ENCODE data around the gene NOS3.

The NOS3 gene

DNA sequence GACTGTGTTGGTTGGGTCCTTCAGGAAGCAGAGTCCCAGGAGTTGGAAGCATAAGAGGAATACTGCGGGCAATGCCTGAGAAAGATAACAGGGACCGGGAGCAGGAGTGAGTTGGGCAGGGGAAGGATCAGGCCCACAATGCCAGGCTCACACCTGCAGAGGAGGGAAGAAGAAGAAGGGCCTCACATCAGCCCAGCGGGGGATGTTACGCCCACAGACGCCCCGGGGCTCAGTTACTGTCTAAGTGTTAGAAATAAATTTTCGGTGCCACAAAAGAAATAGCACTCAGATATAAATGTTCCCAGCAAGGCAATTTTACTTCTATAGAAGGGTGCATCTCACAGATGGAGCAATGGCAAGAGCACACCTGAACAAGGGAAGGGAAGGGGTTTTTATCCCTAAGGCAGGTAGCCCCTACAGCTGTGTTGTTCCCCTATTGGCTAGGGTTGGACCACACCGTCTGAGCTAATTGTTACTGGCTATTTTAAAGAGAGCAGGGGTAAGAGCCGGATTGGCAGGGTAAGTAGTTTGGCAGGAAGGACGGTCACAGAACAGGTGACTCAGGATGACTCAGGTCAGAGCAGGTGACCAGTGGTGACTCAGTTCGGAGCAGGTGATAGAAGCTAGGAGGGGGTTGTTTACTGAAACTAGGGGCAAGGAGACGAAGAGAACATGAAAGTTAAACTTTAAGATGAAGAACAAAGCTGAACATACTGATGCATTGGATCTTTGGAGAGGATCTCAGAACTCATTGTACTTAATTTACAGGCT lies at the start of gene NOS3:
Gene NOS3 (plus strand): TSS at position 602 of the 771 bp plus-strand sequence. CDS start 2,787 bp downstream, outside the sequence.
- no peak for DNase-seq (ENCODE audit: low read depth)

DNA sequence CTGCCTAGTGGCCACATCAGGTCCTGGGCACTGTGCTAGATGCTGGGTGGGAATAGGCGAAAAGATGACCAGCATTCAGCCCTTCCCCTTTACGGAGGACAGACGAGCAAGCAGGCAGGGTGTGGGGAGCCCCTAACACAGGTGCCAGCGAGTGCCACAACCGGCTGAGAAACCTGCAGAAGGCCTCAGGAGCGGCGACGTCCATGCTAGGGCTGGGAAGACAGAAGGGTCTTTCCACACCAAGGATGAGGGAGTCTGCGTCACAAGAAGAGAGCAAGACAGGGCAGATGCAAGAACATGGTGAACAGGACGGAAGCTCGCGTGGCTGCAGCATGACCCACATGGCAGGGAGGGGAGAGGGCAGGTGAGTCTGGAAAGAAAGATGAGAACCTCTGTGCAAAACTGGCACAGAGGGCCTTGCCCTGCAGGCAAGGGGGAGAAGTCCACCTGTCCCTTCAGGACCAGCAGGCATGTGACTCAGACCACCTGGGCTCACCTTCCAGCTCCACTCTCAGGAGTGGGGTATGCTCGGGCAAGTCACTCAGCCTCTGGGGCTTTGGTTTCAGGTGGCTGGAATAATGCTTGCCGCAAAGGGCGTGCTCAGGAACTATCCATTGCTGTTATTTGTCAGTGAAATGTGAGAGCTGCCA lies 49.3 kb upstream of the NOS3 start:
- DNase-seq (ENCODE audit: low read depth), result no peak

DNA sequence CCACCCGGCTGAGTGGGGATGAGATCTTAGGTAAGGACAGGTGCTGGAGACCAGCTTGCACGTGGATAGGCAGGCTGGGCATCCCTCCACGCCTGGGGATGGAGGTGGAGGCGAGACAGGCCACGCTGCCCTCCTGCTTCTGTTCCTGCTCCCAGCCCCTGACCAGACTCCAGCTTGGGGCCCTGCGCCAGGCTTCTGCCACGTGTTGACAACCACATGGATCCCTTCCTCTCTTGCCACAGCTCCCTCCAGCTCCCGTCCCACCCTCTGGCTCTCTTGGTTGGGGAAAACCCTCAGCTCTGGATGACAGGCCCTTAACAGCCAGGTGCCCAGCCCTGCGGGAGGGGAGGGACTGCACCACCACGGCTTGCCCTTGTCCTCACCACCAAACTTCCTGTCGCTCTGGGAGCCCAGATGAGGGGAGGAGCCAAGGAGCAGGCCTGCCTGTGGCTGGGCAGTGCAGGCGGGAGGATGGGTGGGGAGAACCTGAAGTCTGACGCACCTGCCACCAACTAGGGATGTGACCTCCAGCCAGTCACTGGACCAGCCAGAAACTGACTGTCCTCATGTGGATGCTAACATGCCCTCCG lies 48.7 kb upstream of the NOS3 start:
- no peak for DNase-seq (ENCODE audit: low read depth)

GRCh38 chr7:150942591-150943452 lies 48.0 kb upstream of the NOS3 start:
- no peak for DNase-seq (ENCODE audit: low read depth)

DNA sequence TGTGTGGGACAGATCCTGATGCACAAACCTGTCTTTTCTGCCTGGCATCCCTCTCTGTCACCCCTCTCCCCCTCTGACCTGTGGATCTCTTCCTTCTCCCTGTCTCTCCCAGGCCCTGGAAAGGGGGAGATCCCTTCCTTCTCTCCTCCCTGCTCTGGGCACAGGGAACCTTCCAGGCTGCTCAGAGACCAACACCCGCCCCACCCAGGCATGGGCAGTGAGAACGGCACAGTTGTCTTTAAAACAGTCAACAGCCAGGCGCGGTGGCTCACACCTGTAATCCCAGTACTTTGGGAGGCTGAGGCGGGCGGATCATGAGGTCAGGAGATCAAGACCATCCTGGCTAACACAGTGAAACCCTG lies 47.4 kb upstream of the NOS3 start:
- no peak for DNase-seq (ENCODE audit: low read depth)

DNA sequence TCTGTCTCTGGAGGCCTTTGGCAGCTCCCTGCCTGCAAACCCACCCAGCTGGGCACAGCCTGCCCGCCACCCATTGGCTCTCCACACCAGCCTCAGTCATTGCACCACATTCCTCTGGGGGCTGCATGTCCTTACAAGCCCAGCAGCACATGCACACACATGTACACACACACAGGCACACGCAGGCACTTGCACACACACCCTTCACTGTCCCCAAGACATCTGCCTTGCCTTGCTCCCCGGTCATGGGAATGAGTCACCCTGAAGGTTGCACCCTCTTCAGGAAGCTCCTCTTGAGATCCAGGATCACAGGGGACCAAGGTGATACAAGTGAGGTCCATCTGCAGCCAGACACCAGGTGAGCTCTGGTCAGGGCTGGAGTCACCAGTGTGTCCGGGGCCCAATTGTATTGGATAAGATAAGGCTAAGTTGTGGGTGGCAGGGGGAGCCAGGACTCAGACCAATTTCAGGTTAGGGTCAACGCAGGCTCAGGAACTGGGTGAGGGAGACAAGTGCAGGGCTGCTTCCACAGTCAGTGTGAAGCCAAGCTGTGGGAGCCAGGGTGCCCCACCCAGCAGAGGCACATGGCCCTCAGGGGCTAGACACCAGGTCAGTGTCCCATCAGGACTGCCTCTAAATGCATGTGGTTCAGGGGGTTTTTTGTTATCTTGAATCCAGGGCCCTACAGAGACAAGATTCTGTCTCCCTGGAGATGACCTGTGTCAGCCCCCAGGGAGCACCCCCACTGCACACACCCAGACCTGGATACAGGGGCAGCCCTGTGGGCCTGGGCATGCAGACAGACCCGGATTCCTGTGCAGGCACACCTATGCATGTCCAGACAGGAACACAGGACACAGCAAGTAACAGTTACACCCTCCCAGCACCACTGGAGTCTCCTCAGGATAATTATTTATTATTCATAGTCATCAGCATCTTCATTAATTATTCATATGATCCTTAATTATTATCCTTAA lies 46.5 kb upstream of the NOS3 start:
- no peak for DNase-seq (ENCODE audit: low read depth)

DNA sequence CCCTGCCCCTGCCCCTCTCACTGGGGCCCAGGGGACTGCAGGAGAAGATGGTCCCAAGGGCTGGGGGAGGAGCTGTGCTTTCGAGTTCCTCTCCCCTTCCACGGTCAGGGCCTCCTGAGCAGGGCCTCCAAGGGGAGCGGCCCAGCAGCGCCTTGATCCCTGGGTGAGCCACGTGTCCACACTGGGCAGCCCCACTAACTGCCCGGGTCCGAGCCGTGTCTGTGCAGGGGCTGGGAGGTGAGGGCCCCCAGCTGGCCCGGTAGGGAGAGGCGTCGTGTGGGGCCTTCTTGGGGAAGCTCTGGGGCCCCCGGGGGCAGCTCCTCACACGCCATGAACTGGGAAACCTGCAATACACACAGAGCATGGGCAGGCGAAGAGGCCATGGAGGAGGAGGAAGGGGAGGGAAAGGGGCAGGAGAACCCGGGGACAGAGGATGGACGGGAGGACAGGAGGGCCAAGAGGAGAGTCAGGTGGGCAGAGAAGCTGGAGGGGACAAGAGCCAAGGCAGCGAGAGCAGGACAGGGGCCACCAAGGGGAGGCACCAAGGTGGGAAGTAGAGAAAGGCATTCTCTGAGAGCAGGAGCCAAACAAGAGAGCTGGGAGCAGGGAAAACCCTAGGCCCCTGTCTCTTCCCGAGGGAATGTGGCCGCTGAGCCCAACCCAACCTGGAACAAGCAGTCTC lies 45.5 kb upstream of the NOS3 start:
- no peak for DNase-seq (ENCODE audit: low read depth)

GRCh38 chr7:150945853-150946420 lies 44.9 kb upstream of the NOS3 start:
- DNase-seq (ENCODE audit: low read depth), result no peak

GRCh38 chr7:150946421-150947240 lies 44.2 kb upstream of the NOS3 start:
- no peak for DNase-seq (ENCODE audit: low read depth)

- no peak for DNase-seq (ENCODE audit: low read depth)
Measured at GRCh38 chr7:150947241-150947745, 43.5 kb upstream of the NOS3 start.

GRCh38 chr7:150947761-150948651 lies 42.8 kb upstream of the NOS3 start:
- DNase-seq (ENCODE audit: low read depth), result no peak

GRCh38 chr7:150948791-150949251 lies 42.0 kb upstream of the NOS3 start:
- DNase-seq (ENCODE audit: low read depth), result no peak

GRCh38 chr7:150949564-150949963 lies 41.3 kb upstream of the NOS3 start:
- DNase-seq (ENCODE audit: low read depth), result no peak

GRCh38 chr7:150949971-150950491 lies 40.8 kb upstream of the NOS3 start:
- DNase-seq (ENCODE audit: low read depth), result no peak

DNA sequence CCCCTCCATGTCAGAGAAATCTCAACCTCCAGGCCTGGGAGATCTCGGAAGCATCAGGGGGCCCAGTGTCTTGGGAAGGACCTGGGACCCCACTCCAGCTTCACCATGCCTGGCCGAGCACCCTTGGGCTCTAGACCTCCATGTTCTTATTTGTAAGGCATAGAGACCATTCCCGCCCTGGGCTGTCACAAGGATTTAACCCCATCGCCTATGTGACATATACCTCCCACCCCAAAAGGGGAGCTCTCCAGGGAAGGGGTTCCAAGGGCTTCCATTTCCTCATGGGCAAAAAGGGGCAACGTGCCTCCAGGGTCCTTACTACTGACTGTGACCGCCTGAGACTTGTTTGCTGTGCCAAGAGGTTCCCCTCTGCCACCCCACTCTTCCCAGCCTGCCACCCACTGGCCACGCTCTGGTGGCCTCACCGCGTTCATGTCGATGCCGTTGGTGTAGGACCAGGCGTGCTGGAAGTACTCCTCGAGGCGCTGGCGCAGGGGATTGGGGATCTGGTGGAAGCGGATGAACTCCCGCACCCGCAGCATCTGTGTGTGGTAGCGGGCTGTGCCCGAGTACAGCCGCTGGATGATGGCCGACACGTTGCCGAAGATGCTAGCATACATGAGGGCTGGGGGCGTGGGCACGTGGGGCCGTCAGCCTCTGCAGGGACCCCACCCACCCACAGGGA lies 40.2 kb upstream of the NOS3 start:
- DNase-seq (ENCODE audit: low read depth), result no peak

- DNase-seq (ENCODE audit: low read depth), result no peak
Measured at GRCh38 chr7:150951181-150951520, 39.7 kb upstream of the NOS3 start.

DNA sequence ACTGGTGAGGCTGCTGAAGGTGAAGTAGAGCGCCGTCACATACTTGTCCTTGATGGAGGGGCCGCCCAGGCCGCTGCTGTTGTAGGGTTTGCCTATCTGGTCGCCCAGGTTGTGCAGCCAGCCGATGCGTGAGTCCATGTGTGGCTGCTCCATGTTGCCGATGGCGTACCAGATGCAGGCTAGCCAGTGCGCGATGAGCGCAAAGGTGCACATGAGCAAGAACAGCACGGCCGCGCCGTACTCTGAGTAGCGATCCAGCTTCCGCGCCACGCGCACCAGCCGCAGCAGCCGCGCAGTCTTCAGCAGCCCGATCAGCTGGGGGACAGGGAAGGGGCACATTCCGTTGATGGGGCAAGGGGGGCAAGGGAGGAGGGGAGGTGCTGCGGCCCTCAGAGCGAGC lies 39.3 kb upstream of the NOS3 start:
- DNase-seq (ENCODE audit: low read depth), result no peak
